A673 (cell line): Measurements from ENCODE around the gene GALNTL6.
"Not testable (repeated sequence)": the region's sequence is repeated elsewhere in the genome, so short reads cannot be mapped to it uniquely, and the experiment has no call there.

ENCODE experiments used
- EZH2 ChIP-seq: fragments of 200-600 bp; sonication (generic); IDR thresholded peaks from 2 replicates; pipeline ENCODE4 v1.6.1; 2017; ENCODE audit warnings: borderline replicate concordance, low read depth, mild to moderate bottlenecking, mixed read lengths, antibody characterized with exemption, low read length; ENCODE audit not compliant: poor library complexity, severe bottlenecking
- TF ChIP-seq, protein P1 (sequence below): fragments of 300-800, 200-600 bp; sonication (generic); conservative IDR thresholded peaks from 2 replicates; pipeline ENCODE4 v1.5.1; 2017; ENCODE audit warnings: low read depth, mild to moderate bottlenecking, antibody characterized with exemption, low read length, moderate library complexity, mixed read lengths

DNA sequence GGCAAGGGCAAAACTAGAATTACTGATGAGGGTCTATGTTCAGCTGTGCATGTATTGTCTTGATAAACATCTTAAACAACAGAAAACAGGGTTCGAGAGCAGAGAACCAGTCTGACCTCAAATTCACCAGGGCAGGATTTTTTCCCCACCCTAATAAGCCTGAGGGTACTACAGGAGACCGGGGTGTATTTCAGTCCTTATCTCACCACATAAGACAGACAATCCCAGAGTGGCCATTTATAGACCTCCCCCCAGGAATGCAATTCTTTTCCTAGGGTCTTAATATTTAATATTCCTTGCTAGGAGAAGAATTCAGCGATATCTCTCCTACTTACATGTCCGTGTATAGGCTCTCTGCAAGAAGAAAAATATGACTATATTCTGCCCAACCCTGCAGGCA lies 1157.0 kb downstream of the GALNTL6 start:
- TF ChIP-seq, protein P1, sequence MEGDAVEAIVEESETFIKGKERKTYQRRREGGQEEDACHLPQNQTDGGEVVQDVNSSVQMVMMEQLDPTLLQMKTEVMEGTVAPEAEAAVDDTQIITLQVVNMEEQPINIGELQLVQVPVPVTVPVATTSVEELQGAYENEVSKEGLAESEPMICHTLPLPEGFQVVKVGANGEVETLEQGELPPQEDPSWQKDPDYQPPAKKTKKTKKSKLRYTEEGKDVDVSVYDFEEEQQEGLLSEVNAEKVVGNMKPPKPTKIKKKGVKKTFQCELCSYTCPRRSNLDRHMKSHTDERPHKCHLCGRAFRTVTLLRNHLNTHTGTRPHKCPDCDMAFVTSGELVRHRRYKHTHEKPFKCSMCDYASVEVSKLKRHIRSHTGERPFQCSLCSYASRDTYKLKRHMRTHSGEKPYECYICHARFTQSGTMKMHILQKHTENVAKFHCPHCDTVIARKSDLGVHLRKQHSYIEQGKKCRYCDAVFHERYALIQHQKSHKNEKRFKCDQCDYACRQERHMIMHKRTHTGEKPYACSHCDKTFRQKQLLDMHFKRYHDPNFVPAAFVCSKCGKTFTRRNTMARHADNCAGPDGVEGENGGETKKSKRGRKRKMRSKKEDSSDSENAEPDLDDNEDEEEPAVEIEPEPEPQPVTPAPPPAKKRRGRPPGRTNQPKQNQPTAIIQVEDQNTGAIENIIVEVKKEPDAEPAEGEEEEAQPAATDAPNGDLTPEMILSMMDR: not testable (repeated sequence)
- TF ChIP-seq EZH2: not testable (repeated sequence)
